ENCODE results near the gene NFATC2IP. TPM values are rescaled to one million over a fixed set of nuclear protein-coding genes. Genes with fewer than 3 reads are reported as not detected.

NFATC2IP gene
- total and polyA plus RNA-seq, 9 of the 15 experiments (the other 6 are each of a cell fraction or from before 2014, with no cell fraction given) = 15.6 to 106 (median 46.9) TPM

DNA sequence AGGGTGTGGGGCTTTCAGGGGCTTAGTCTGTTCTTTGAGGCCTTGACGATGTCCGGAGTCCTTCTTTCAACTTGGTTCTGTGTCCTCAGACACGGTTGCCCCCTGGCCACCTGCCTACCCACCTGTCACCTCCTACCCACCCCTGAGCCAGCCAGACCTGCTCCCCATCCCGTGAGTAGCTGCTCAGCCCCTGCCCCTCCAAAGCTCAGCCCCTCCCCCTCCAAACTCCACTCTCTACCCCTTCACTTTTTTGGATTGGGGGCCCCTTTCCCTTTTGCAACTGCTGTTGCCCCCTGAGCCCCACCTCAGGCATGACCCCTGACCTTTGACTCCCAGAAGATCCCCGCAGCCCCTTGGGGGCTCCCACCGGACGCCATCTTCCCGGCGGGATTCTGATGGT, 35.3 kb downstream of the NFATC2IP start:
- Histone ChIP-seq H3K36me3 (ENCODE audit: control insufficient read depth, insufficient read depth, low read length) (peaks cover 30% of the 10 kb centered on the region), H3K79me2 (ENCODE audit: control insufficient read depth, insufficient read depth, low read length) (no peaks in the 10 kb centered on the region), H4K20me1 (replicated peaks; ENCODE audit: control insufficient read depth, insufficient read depth, low read length) (no peaks in the 10 kb centered on the region), H3K27me3 (ENCODE audit: control insufficient read depth in 2 of 2, insufficient read depth in 2 of 2, low read length in 2 of 2) (no peaks in the 10 kb centered on the region), H3K9me1 (ENCODE audit: control insufficient read depth, insufficient read depth, low read length) (peaks cover 3% of the 10 kb centered on the region), H3K9ac (ENCODE audit: insufficient read depth in 1 of 2, low read depth in 2 of 2, low read length in 2 of 2) (no peak overlapping the region), H2AFZ (ENCODE audit: low read depth, low read length) (no peak overlapping the region), H3K4me2 (ENCODE audit: insufficient read depth, low read length) (no peak overlapping the region), H3K4me1 (replicated peaks in 1 of 2; ENCODE audit: control insufficient read depth in 2 of 2, insufficient read depth in 2 of 2, low read length in 2 of 2) (peaks cover 0 to 40% of the 10 kb centered on the region in 2 experiments; a peak in 2 of 5 replicates), H3K4me3 (no peak overlapping the region), H3K9me3 (replicated peaks; ENCODE audit: control insufficient read depth, insufficient read depth, low read depth, low read length) (peaks cover 5% of the 10 kb centered on the region; the same call in 1 of the 2 replicates), H3K27ac (ENCODE audit: extremely low read depth, low read depth, low read length) (no peak overlapping the region)
- FAIRE-seq (no peak), ATAC-seq (no peak), DNase-seq (ENCODE audit: extremely low read depth in 1 of 4, low spot score in 3 of 4) (no peak)
- intact Hi-C loops (cut with micrococcal nuclease) (no loop called here), in situ Hi-C loops (cut with MboI) (loop anchor here (10.0 to 25.0 kb wide), 2 partner anchors 99 to 1226 kb away; no protein-coding TSS in a partner anchor)
- TF ChIP-seq ZBTB1 (CRISPR knock-in tag; IDR thresholded peaks at IDR 0.05; ENCODE audit: borderline replicate concordance, low read depth) = no peak
- TF ChIP-seq SMARCC2 (IDR thresholded peaks at IDR 0.05; ENCODE audit: low read depth) = no peak
- TF ChIP-seq, protein P1, sequence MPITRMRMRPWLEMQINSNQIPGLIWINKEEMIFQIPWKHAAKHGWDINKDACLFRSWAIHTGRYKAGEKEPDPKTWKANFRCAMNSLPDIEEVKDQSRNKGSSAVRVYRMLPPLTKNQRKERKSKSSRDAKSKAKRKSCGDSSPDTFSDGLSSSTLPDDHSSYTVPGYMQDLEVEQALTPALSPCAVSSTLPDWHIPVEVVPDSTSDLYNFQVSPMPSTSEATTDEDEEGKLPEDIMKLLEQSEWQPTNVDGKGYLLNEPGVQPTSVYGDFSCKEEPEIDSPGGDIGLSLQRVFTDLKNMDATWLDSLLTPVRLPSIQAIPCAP (CRISPR knock-in tag; IDR thresholded peaks at IDR 0.05; ENCODE audit: borderline replicate concordance) = no peak
- no peak for TF ChIP-seq GABPA (tag; conservative IDR thresholded peaks at IDR 0.05; ENCODE audit: low read depth)
- TF ChIP-seq, protein P2, sequence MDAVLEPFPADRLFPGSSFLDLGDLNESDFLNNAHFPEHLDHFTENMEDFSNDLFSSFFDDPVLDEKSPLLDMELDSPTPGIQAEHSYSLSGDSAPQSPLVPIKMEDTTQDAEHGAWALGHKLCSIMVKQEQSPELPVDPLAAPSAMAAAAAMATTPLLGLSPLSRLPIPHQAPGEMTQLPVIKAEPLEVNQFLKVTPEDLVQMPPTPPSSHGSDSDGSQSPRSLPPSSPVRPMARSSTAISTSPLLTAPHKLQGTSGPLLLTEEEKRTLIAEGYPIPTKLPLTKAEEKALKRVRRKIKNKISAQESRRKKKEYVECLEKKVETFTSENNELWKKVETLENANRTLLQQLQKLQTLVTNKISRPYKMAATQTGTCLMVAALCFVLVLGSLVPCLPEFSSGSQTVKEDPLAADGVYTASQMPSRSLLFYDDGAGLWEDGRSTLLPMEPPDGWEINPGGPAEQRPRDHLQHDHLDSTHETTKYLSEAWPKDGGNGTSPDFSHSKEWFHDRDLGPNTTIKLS (IDR thresholded peaks at IDR 0.05; ENCODE audit: borderline replicate concordance, low read depth) = no peak
- TF ChIP-seq HDAC6 (IDR thresholded peaks at IDR 0.05; ENCODE audit: low read depth, low read length) = no peak
- no peak for TF ChIP-seq ZNF76 (CRISPR knock-in tag; IDR thresholded peaks at IDR 0.05; ENCODE audit: borderline replicate concordance)
- TF ChIP-seq SP1 (CRISPR knock-in tag; IDR thresholded peaks at IDR 0.05) = no peak
- no peak for TF ChIP-seq KAT7 (CRISPR knock-in tag; IDR thresholded peaks at IDR 0.05; ENCODE audit: borderline replicate concordance)
- no peak for TF ChIP-seq ZKSCAN3 (CRISPR knock-in tag; IDR thresholded peaks at IDR 0.05)
- no peak for TF ChIP-seq SMAD1 (IDR thresholded peaks at IDR 0.05; ENCODE audit: low read depth, low read length, partially characterized antibody)
- TF ChIP-seq POLR2AphosphoS2 (IDR thresholded peaks at IDR 0.05; ENCODE audit: low read length) = no peak
- TF ChIP-seq EGR1 (conservative IDR thresholded peaks at IDR 0.05) = no peak
- no peak for TF ChIP-seq EZH2 (IDR thresholded peaks at IDR 0.05; ENCODE audit: borderline replicate concordance, low read depth, low read length)
- TF ChIP-seq ZNF766 (CRISPR knock-in tag; conservative IDR thresholded peaks at IDR 0.05) = no peak
- TF ChIP-seq ATF1 (CRISPR knock-in tag; IDR thresholded peaks at IDR 0.05) = no peak
- no peak for TF ChIP-seq ATF1 (tag; IDR thresholded peaks at IDR 0.05)
- no peak for TF ChIP-seq ZNF124 (CRISPR knock-in tag; IDR thresholded peaks at IDR 0.05)
- TF ChIP-seq ZNF133 (CRISPR knock-in tag; IDR thresholded peaks at IDR 0.05) = no peak
- TF ChIP-seq, protein P3, sequence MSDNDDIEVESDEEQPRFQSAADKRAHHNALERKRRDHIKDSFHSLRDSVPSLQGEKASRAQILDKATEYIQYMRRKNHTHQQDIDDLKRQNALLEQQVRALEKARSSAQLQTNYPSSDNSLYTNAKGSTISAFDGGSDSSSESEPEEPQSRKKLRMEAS (CRISPR knock-in tag; IDR thresholded peaks at IDR 0.05) = no peak
- TF ChIP-seq, protein P4, sequence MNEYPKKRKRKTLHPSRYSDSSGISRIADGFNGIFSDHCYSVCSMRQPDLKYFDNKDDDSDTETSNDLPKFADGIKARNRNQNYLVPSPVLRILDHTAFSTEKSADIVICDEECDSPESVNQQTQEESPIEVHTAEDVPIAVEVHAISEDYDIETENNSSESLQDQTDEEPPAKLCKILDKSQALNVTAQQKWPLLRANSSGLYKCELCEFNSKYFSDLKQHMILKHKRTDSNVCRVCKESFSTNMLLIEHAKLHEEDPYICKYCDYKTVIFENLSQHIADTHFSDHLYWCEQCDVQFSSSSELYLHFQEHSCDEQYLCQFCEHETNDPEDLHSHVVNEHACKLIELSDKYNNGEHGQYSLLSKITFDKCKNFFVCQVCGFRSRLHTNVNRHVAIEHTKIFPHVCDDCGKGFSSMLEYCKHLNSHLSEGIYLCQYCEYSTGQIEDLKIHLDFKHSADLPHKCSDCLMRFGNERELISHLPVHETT (CRISPR knock-in tag; conservative IDR thresholded peaks at IDR 0.05 in 1 of 2, IDR thresholded peaks at IDR 0.05 in 1 of 2) = no peak
- no TSS peak for BruUV-seq (replicated peaks)
- ChIA-PET POLR2A (interaction anchor here (1.2 to 1.6 kb wide), 2 partner anchors 9 to 17 kb away, joined by 3 to 7 read pairs; no protein-coding TSS in a partner anchor), CTCF (ENCODE audit: low intra/inter-chr PET ratio) (no interaction called here)
- WGBS (ENCODE audit: insufficient coverage, low coverage, missing lambda C conversion rate) = 85% methylated on average over 5 of the region's 9 CpGs

All from K562 (cell line).